NAMALWA (cell line): ENCODE measurements around the gene PIGC.

Experiments used
- DNase-seq: peaks from one replicate; pipeline ENCODE4 v3.0.0-alpha.2; 2015; ENCODE audit warnings: low spot score

PIGC gene

DNA sequence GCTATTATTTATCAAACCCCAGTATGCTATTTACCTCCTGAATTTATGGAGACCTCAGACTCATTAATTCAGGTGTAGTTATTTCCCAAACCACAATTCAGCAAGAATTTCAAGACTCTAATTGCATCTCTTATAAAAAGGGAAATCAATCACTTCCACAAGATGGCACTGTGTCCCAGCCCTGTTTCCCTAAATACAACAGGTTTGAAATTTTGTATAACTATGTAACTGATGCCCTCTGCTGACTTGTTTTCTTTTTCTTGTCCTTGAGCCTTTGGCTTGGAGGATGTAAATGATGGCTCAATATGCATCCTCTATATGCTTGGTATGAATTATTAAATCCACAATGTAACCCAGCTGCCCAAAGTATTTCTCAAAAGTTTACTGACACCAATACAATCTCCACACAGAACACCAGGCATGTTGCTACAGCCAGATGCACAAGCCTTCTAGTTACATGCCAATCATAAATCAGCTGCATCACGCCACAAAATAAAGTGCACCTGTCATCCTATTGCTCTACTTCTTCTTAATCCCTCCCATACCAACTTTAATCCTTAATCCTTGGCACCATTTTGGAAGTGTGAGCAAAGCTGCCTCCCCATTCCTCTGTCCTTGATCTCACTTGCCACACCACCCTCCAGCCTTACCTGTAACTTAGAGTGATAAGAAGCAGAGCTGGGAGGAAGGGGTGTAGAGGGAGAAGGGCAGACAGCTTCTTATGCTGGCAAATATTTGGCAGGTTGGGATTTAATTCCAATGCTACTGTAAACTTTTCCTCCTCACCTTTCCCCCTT is 14.3 kb downstream of the PIGC start:
- peak; percentile 89 for DNase-seq

GRCh38 chr1:172427191-172427590 is 16.7 kb downstream of the PIGC start:
- no peak for DNase-seq

DNA sequence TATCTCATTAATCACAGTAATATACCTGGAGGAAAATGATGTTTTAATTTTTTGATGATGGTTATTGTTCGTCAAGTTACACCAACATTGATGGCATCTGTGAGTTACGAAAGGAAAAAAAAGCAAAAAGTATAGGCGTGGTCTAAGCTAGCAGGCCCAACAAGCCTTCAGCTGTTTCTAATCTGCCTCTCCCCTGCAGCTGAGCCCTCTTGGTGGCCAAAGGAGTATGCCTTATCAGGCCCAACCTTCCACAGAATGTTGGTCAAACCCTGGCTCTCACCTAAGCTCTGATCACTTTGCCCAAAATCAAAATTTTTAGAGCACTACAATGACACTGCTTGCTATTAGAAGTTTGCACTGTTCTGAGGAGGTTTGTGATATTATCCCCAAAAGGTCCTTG is 18.5 kb downstream of the PIGC start:
- no peak for DNase-seq

- DNase-seq: no peak
Measured at GRCh38 chr1:172423336-172423735, 20.5 kb downstream of the PIGC start.

DNA sequence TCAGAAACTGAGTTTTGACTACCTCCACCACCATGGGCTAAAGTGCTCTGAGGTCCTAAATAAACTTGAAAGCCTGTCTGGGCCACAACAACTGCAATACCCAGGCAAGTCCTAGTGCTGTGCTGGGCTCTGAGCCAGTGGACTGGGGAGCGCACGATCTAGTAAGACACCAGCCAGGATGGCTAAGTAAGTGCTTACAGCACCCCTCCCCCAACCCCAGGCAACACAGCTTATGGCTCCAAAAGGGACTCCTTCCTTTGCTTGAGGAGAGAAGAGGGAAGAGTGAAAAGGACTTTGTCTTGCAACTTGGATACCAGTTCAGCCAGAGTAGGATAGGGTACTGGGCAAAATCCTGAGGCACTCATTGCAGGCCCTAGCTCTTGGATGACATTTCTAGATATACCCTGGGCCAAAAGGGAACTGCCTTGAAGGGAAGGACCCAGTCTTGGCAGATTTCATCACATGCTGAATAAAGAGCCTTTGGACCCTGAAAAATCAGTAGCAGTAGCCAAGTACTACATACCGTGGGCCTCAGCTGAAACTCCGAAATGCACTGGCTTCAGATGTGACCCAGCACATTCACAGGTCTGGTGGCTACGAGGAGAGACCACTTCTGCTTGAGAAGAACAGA is 21.8 kb downstream of the PIGC start:
- DNase-seq: no peak

DNA sequence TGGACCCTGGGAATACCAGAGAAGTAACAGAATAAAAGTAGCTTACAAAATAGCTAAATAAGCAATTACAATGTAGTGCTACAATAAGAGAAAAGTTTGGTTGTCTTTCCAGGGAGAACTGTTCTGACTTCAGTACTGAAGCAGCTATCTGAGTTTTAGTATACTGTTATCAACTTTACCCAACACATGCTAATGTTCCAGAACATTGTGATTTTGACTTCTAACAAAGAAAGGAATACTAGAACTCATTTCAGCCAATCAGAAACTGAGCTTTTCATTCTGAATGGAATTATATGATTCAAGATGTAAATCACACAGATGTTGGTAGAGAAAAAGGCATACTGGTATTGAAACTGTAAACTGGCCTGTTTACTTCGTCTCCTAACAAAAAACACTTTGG is 23.5 kb downstream of the PIGC start, which contains the start of gene C1orf105:
C1orf105 (plus strand) TSS at position 301 of the 400 bp plus-strand sequence. CDS start 201 bp downstream, outside the sequence.
- no peak for DNase-seq

GRCh38 chr1:172417557-172417956 is 26.3 kb downstream of the PIGC start:
- DNase-seq: no peak

DNA sequence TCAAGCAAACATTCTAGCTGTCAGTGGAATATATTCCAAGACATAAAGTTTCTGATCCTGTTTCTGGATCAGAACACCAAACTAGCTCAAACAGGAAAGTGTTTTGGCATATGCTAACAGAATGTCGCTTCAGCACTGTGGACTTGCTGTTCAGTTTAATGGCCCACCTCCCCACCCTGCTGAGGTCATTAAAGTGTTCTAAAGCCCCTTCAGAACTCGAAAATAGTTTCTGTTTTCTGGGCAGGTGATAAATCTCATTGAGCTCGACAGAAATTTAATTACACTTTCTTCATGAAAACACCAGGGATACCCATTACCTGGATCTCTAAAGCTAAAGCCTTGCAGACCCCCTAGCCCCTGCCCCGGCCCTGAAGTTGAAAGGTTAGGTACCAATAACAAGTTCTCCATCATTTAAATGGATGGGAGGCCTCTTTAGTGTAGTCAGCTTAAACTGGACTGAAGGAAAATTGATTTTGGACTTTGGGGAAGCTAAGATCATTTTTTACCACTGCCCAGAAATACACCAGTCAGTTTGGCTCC is 27.3 kb downstream of the PIGC start:
- DNase-seq: no peak

DNA sequence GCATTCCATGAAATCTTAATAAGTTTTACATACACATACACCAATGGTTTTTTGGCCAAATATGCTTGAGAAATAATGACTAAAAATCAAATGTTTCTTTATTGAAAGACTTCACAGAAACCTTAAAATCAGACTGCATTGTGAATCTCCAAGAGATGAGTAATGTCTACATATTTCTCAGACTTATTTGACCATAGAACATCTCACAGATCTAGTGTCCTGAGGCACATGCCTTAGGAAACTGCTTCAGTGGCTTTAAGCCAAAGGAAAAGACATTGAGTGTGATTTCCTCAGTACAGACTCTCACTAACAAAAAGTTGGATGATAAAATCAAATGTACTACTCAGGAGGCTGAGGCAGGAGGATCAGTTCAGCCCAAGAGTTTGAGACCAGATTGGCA is 29.5 kb downstream of the PIGC start:
- DNase-seq: no peak

- no peak for DNase-seq
Measured at GRCh38 chr1:172411791-172412338, 32.0 kb downstream of the PIGC start.

DNA sequence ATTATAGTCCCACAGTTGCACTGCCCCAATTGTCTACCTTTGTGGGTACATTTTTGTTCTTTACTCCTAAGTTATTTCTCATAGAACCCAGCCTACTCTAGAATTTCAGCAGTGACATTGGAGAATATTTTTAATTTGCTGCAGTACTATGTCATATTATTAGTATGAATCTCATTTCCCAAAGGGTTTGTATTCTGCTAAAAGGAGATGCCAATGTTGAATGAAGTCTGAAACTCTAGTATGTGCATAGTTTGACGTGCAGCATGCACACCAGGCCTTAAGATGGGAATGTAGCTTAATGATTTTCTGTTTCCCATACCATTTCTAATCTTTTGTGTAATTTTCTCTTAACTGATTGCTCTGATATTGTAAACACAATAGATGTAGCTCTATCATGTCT is 33.8 kb downstream of the PIGC start:
- DNase-seq: no peak

DNA sequence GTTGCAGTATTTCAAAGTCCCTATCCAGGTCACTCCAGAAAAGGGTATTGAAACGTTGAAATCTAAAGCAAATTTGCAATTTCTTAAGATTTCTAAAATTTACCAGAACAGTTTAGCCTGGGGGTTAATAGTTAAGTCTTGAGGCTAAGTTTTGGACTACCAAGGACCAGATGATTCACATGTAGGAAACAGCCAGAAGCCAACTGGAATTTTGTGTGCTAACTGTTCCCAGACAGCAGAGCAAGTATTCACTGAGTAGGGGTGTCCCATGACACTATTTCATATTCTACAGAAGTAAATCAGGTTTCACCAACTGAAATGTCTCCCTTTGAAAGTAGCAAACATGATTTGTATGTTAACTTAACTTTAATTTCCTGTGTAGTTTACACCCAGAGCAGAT is 34.9 kb downstream of the PIGC start:
- no peak for DNase-seq

- DNase-seq: no peak
Measured at GRCh38 chr1:172406968-172407367, 36.9 kb downstream of the PIGC start.

DNA sequence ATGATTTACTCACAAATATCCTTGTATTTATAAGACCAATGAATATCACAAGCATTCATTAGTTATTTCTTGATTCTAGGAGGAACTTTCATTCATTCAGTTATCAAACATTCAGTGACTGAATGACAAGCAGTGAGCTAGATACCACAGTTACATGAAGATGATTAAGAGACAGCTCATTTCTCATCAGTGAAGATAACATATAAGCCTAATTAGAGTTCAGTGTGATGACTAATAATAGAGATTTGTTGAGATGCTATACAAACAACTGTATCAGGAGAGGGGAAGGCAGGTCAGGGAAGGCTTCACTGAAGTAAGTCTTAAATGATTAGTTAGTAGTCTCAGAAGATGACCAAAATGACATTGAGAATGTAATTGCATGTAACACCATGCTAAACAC is 38.0 kb downstream of the PIGC start:
- DNase-seq: no peak

DNA sequence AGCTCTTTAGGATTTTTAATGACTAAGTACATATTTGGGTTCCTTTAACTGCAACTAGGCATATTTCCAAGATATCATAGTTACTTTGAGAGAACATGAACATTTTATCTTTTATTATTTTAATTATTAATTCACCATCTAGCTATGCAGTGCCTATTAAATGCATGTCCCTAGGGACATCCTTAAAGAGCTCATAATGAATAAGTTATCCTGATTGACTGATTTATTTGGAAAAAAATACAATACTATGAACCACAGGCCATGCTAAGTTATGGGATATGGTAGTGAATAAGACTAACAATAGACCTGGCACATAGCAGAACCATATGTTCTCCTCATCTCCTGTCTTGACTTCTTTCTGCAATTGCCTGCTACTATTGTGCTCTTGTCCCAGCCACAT is 39.7 kb downstream of the PIGC start:
- no peak for DNase-seq

GRCh38 chr1:172402878-172403569 is 40.8 kb downstream of the PIGC start:
- DNase-seq: no peak

GRCh38 chr1:172401892-172402291 is 42.0 kb downstream of the PIGC start:
- DNase-seq: peak; percentile 28

DNA sequence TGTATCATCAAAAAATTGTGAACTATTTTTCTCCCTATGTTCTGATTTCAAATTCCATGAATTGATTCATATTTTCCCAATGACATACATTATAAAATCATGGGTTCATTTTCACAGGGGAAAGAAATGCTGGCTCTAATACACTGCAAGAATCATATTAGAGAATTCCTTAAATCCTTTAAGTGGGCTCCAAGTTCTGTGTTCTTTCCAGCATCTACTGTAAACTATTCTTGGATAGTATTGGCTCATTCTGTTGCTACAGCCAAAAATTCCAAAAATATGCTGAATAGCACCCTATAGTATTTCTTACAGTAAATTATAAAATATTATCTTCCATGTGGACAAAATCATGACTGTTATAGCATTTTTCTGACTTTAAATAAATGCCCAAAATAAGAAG is 42.4 kb downstream of the PIGC start:
- DNase-seq: no peak

GRCh38 chr1:172400722-172401105 is 43.2 kb downstream of the PIGC start:
- no peak for DNase-seq

DNA sequence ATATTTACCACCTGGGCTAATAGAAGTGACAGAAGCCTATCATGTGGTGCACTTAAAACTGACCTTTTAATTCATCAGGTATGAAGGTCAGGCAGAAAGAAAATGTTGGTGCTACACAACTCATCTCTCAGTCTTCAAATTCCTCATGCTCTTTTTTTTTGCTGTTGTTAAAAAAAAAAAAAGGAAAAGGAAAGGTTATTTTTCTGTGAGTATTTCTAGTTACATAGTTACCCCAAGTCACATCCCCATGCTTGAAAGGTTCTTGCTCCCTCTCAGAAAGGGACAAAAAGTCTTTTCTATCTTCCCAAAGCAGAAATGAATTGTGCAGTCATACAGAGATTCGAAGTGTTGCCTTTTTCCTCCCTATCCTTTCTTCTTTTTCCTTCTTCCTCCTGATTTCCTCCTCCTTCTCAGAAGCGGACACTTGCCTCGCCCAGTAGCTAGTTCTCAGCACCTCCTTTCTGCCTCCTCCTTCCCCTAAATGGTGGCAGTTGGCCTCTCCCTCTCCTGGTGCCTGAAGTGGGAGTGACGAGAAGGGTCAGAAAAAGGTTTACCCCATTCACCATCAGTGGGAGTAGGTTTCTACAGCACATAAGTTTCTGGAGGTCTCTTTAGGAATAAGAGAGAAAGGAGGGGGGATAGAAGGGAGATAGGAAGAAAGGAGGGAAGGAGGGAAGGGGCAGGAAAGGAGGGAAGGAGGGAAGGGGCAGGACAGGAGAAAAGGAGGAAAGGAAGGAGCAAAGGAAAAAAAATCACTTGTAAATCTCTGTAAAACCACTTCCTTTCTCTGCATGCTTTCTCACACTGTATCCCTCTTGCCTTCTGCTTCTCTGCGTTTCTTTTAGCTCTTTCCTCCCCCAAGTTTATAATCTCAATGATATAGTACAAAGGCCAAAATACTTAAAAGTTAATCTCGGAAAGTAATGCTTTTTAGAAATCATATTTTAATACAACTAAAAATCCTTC is 43.8 kb downstream of the PIGC start:
- no peak for DNase-seq
